ELR (cell line): ENCODE results near the gene POTEI.
"Not testable (repeated sequence)": the region's sequence is repeated elsewhere in the genome, so short reads cannot be mapped to it uniquely, and the experiment has no call there.

Source experiments
- DNase-seq: peaks from one replicate; pipeline ENCODE4 v3.0.0-alpha.2; 2015; ENCODE audit warnings: low read depth

POTEI gene

GRCh38 chr2:130509228-130509627 is at the start of gene POTEI:
TSS of gene POTEI (minus strand) at chr2:130509328. CDS start at chr2:130509235, 93 bp downstream.
- not testable (repeated sequence) for DNase-seq

GRCh38 chr2:130556441-130556840 is 47.3 kb upstream of the POTEI start:
- DNase-seq: not testable (repeated sequence)

GRCh38 chr2:130554178-130554577 is 45.0 kb upstream of the POTEI start:
- not testable (repeated sequence) for DNase-seq

- not testable (repeated sequence) for DNase-seq
Observed at GRCh38 chr2:130549475-130549874, 40.3 kb upstream of the POTEI start.

GRCh38 chr2:130548418-130548817 is 39.3 kb upstream of the POTEI start:
- not testable (repeated sequence) for DNase-seq

GRCh38 chr2:130544978-130545377 is 35.9 kb upstream of the POTEI start:
- not testable (repeated sequence) for DNase-seq

- DNase-seq: not testable (repeated sequence)
Observed at GRCh38 chr2:130543785-130544528, 34.8 kb upstream of the POTEI start.

- DNase-seq: not testable (repeated sequence)
Observed at GRCh38 chr2:130542789-130543188, 33.7 kb upstream of the POTEI start.

GRCh38 chr2:130538271-130538670 is 29.1 kb upstream of the POTEI start:
- not testable (repeated sequence) for DNase-seq

GRCh38 chr2:130536654-130537053 is 27.5 kb upstream of the POTEI start:
- DNase-seq: not testable (repeated sequence)

- not testable (repeated sequence) for DNase-seq
Observed at GRCh38 chr2:130531672-130532071, 22.5 kb upstream of the POTEI start.

GRCh38 chr2:130531225-130531624 is 22.1 kb upstream of the POTEI start:
- DNase-seq: not testable (repeated sequence)

- DNase-seq: not testable (repeated sequence)
Observed at GRCh38 chr2:130530212-130530611, 21.1 kb upstream of the POTEI start.

GRCh38 chr2:130529545-130529944 is 20.4 kb upstream of the POTEI start:
- DNase-seq: not testable (repeated sequence)

GRCh38 chr2:130527365-130527967 is 18.3 kb upstream of the POTEI start:
- not testable (repeated sequence) for DNase-seq

GRCh38 chr2:130522390-130522789 is 13.3 kb upstream of the POTEI start:
- DNase-seq: not testable (repeated sequence)

- DNase-seq: not testable (repeated sequence)
Observed at GRCh38 chr2:130520992-130521391, 11.9 kb upstream of the POTEI start, which contains the start of gene CFC1B. TSS of gene CFC1B (plus strand) at chr2:130521222. CDS start at chr2:130521485, 263 bp downstream.

GRCh38 chr2:130518516-130519106 is 9.5 kb upstream of the POTEI start:
- not testable (repeated sequence) for DNase-seq

GRCh38 chr2:130511747-130512451 is 2.8 kb upstream of the POTEI start:
- not testable (repeated sequence) for DNase-seq

- not testable (repeated sequence) for DNase-seq
Observed at GRCh38 chr2:130510807-130511746, 1.9 kb upstream of the POTEI start.

GRCh38 chr2:130491073-130491472 is 18.1 kb downstream of the POTEI start:
- DNase-seq: not testable (repeated sequence)
